HEK293T (cell line): ENCODE measurements around the gene NAMPT.

Experiments used
- FOXM1 ChIP-seq: fragments of 450-650 bp; IDR thresholded peaks from 2 replicates; pipeline ENCODE4 v1.6.1; 2017; ENCODE audit warnings: mild to moderate bottlenecking, borderline replicate concordance
- LEF1 ChIP-seq: fragments of 450-650 bp; IDR thresholded peaks from 2 replicates; pipeline ENCODE4 v1.6.1; 2017; ENCODE audit warnings: mild to moderate bottlenecking, borderline replicate concordance
- SUZ12 ChIP-seq: fragments of 450-650 bp; IDR thresholded peaks from 2 replicates; pipeline ENCODE4 v1.6.1; 2016; ENCODE audit warnings: mild to moderate bottlenecking

DNA sequence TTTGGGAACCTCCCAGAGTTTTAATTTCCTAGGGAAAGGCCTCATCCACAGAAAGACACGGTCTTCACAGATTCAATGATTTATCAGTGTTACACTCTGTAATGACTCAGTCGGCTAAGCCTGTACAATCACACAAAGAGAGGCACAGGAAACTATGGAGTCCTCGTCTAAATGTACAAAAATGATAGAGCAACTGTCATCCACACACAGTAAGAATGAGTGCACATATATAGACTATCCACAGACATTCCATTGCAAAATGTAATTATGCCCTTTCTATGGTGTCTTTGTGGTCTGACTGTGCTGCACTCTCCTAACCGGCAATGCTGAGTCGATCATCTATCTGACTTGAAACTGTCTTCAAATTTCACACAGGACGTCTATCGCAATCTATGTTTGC, 3.5 kb upstream of the NAMPT start:
- TF ChIP-seq SUZ12 (no peak), LEF1 (no peak), FOXM1 (no peak)
